HCT116 (cell line): ENCODE data around the gene ARHGAP8. TPM values are rescaled to one million over a fixed set of nuclear protein-coding genes. Genes with fewer than 3 reads are reported as not detected.

Source experiments
- ATAC-seq: fragments of 200-7000 bp; cut with Tn5 transposase; 2 replicates; pipeline ENCODE4 v1.9.1; 2020; ENCODE audit warnings: mild to moderate bottlenecking, moderate library complexity
- BruUV-seq: library from RNA; stranded (reverse); fragments of 400-500 nt; replicated peaks from 2 replicates; lab custom pipeline; 2021; lab: Mats Ljungman, UMichigan
- CTCF ChIA-PET: fragments of 300-600 bp; sonication (Branson Sonifier 250); formaldehyde crosslinking; loops from one replicate; lab custom pipeline; 2021; ENCODE audit warnings: antibody characterized with exemption; lab: Charles Lee
- POLR2A ChIA-PET: fragments of 300-600, 350-600 bp; sonication (Branson Sonifier 250); formaldehyde crosslinking; loops from one replicate; lab custom pipeline; 2021; ENCODE audit warnings: antibody characterized with exemption; lab: Charles Lee
- RAD21 ChIA-PET, 2 experiments: fragments of 300-600 bp; sonication (Branson Sonifier 250); formaldehyde crosslinking; loops; one replicate each; lab custom pipeline; 2023; ENCODE audit warnings: low total read pairs in 2 of 2; ENCODE audit not compliant: uncharacterized antibody in 2 of 2, unreplicated experiment in 2 of 2, low non-redundant PET in 1 of 2; lab: Charles Lee
- DNase-seq: peaks from one replicate; pipeline ENCODE4 v3.0.0-alpha.2; 2010; ENCODE audit warnings: low read depth, low spot score
- H2AFZ ChIP-seq: fragments of 200-600 bp; shearing (Covaris generic), sonication (generic); 2 replicates; pipeline ENCODE4 v1.6.1; 2017; ENCODE audit warnings: low read depth, mixed run types, mixed read lengths, antibody characterized with exemption, low read length; ENCODE audit not compliant: poor library complexity, severe bottlenecking
- H3K27ac ChIP-seq: 2 replicates; pipeline ENCODE4 v1.5.1; 2012; ENCODE audit warnings: low read depth, low read length
- H3K27me3 ChIP-seq: fragments of 200-600 bp; sonication (generic); 2 replicates; pipeline ENCODE4 v1.6.1; 2016; ENCODE audit warnings: mixed run types, low read length, mixed read lengths; ENCODE audit not compliant: insufficient read depth
- H3K36me3 ChIP-seq, 2 experiments: fragments of 200-500 bp in 1 of 2; fragments of 200-600 bp in 1 of 2; sonication (Bioruptor generic) in 1 of 2; sonication (generic) in 1 of 2; 2 replicates each; pipeline versions ENCODE4 v1.5.1 to v1.6.1; 2014 to 2016; ENCODE audit warnings: low read length in 2 of 2, inconsistent platforms in 1 of 2, mixed read lengths in 1 of 2, mixed run types in 1 of 2; ENCODE audit not compliant: insufficient read depth in 2 of 2, control insufficient read depth in 1 of 2
- H3K4me1 ChIP-seq, 2 experiments: fragments of 200-600 bp in 1 of 2; sonication (generic) in 1 of 2; 2 replicates each; pipeline versions ENCODE4 v1.5.1 to v1.6.1; 2012 to 2017; ENCODE audit warnings: low read length in 2 of 2, inconsistent platforms in 1 of 2, mild to moderate bottlenecking in 1 of 2, mixed read lengths in 1 of 2, mixed run types in 1 of 2, moderate library complexity in 1 of 2; ENCODE audit not compliant: insufficient read depth in 2 of 2, control insufficient read depth in 1 of 2
- H3K4me2 ChIP-seq: fragments of 200-600 bp; sonication (generic); 2 replicates; pipeline ENCODE4 v1.6.1; 2017; ENCODE audit warnings: mixed run types, low read length, mixed read lengths
- H3K4me3 ChIP-seq, 2 experiments: fragments of 200-600 bp in 1 of 2; sonication (generic) in 1 of 2; replicated peaks in 1 of 2; 2 replicates each; pipeline ENCODE4 v1.5.1; 2011 to 2016; ENCODE audit warnings: low read length in 2 of 2, control low read depth in 1 of 2, low read depth in 1 of 2, mild to moderate bottlenecking in 1 of 2, mixed read lengths in 1 of 2, mixed run types in 1 of 2
- H3K79me2 ChIP-seq: fragments of 200-600 bp; sonication (generic); 2 replicates; pipeline ENCODE4 v1.6.1; 2017; ENCODE audit warnings: mild to moderate bottlenecking, mixed run types, low read length, moderate library complexity, mixed read lengths; ENCODE audit not compliant: insufficient read depth
- H3K9ac ChIP-seq: fragments of 200-600 bp; sonication (generic); 2 replicates; pipeline ENCODE4 v1.6.1; 2016; ENCODE audit warnings: low read length, mixed read lengths
- H3K9me2 ChIP-seq: fragments of 200-600 bp; sonication (generic), shearing (Covaris generic); 2 replicates; pipeline ENCODE4 v1.6.1; 2017; ENCODE audit warnings: mixed run types, mild to moderate bottlenecking, moderate library complexity; ENCODE audit not compliant: insufficient read depth
- H3K9me3 ChIP-seq, 2 experiments: fragments of 200-500 bp in 1 of 2; fragments of 200-600 bp in 1 of 2; sonication (Bioruptor generic) in 1 of 2; sonication (generic) in 1 of 2; 2 replicates each; pipeline ENCODE4 v1.6.1; 2014 to 2017; ENCODE audit warnings: low read length in 2 of 2, mixed read lengths in 2 of 2, inconsistent platforms in 1 of 2, low read depth in 1 of 2, mild to moderate bottlenecking in 1 of 2, mixed run types in 1 of 2, moderate library complexity in 1 of 2; ENCODE audit not compliant: control insufficient read depth in 1 of 2, insufficient read depth in 1 of 2
- H4K20me1 ChIP-seq: fragments of 200-600 bp; sonication (generic), shearing (Covaris generic); 2 replicates; pipeline ENCODE4 v1.6.1; 2017; ENCODE audit warnings: mixed run types, mild to moderate bottlenecking, moderate library complexity; ENCODE audit not compliant: insufficient read depth
- ATF3 ChIP-seq: IDR thresholded peaks from 2 replicates; pipeline ENCODE4 v1.6.1; 2012
- CEBPB ChIP-seq: IDR thresholded peaks from 2 replicates; pipeline ENCODE4 v1.6.1; 2012; ENCODE audit warnings: low read depth
- CTCF ChIP-seq, 3 experiments: fragments of 200-600 bp in 1 of 3; sonication (generic) in 1 of 3; IDR thresholded peaks in 2 of 3; conservative IDR thresholded peaks in 1 of 3; 2 replicates each; pipeline ENCODE4 v1.5.1; 2012 to 2017; ENCODE audit warnings: low read depth in 2 of 3, low read length in 2 of 3, antibody characterized with exemption in 1 of 3, borderline replicate concordance in 1 of 3, control low read depth in 1 of 3, mild to moderate bottlenecking in 1 of 3, mixed read lengths in 1 of 3, mixed run types in 1 of 3, moderate library complexity in 1 of 3; ENCODE audit not compliant: insufficient read depth in 1 of 3
- EZH2 ChIP-seq: fragments of 200-600 bp; sonication (generic); IDR thresholded peaks from 2 replicates; pipeline ENCODE4 v1.6.1; 2017; ENCODE audit warnings: antibody characterized with exemption, mixed run types
- MAX ChIP-seq: IDR thresholded peaks from 2 replicates; pipeline ENCODE4 v1.6.1; 2012
- POLR2AphosphoS5 ChIP-seq: IDR thresholded peaks from 2 replicates; pipeline ENCODE4 v1.6.1; 2011; ENCODE audit warnings: mild to moderate bottlenecking, low read depth, low read length, moderate library complexity
- RAD21 ChIP-seq: IDR thresholded peaks from 2 replicates; pipeline ENCODE4 v1.6.1; 2012; ENCODE audit warnings: low read depth, mild to moderate bottlenecking
- REST ChIP-seq: IDR thresholded peaks from 2 replicates; pipeline ENCODE4 v1.6.1; 2012; ENCODE audit warnings: low read depth
- SIN3A ChIP-seq: IDR thresholded peaks from 2 replicates; pipeline ENCODE4 v1.6.1; 2012; ENCODE audit warnings: low read depth
- SP1 ChIP-seq: IDR thresholded peaks from 2 replicates; pipeline ENCODE4 v1.6.1; 2012; ENCODE audit warnings: low read depth
- SRF ChIP-seq: IDR thresholded peaks from 2 replicates; pipeline ENCODE4 v1.6.1; 2012; ENCODE audit warnings: low read depth
- TCF7L2 ChIP-seq: IDR thresholded peaks from 2 replicates; pipeline ENCODE4 v1.7.0; 2011; ENCODE audit warnings: borderline replicate concordance, inconsistent platforms; ENCODE audit not compliant: insufficient read depth, insufficient read length; ENCODE audit errors: extremely low read depth
- YY1 ChIP-seq: IDR thresholded peaks from 2 replicates; pipeline ENCODE4 v1.6.1; 2011; ENCODE audit warnings: low read length, low read depth, moderate library complexity, mild to moderate bottlenecking; ENCODE audit not compliant: insufficient replicate concordance; ENCODE audit errors: extremely low read depth
- intact Hi-C: fragments of 100-400 bp; cut with micrococcal nuclease; formaldehyde crosslinking; loops from 2 replicates; pipeline ENCODE4 v1.10.0; 2022
- total RNA-seq: library from RNA; stranded (reverse); gene quantifications from one replicate; pipeline ENCODE4 v1.2.1, GENCODE V29; 2021; ENCODE audit not compliant: unreplicated experiment

The ARHGAP8 gene
- total RNA-seq, 1 experiment from 2014 or later, result 67.5 TPM

GRCh38 chr22:44811141-44811540 is 58.8 kb downstream of the ARHGAP8 start (continued):
- TF ChIP-seq TCF7L2 (no peak), SP1 (no peak), YY1 (no peak), POLR2AphosphoS5 (no peak), SIN3A (no peak), RAD21 (no peak), CTCF (IDR thresholded peaks at IDR 0.05 in 2 of 3, conservative IDR thresholded peaks at IDR 0.05 in 1 of 3; ENCODE audit: borderline replicate concordance in 1 of 3, insufficient read depth in 1 of 3, low read depth in 2 of 3, low read length in 2 of 3) (no peak)

GRCh38 chr22:44813416-44813815 is 61.0 kb downstream of the ARHGAP8 start:
- Histone ChIP-seq H3K27ac (no peak overlapping the region), H2AFZ (no peak overlapping the region), H3K36me3 (peaks cover 0 to 13% of the 10 kb centered on the region in 2 experiments; a peak in 2 of 4 replicates), H3K9me3 (no peaks in the 10 kb centered on the region), H4K20me1 (no peaks in the 10 kb centered on the region), H3K4me2 (no peak overlapping the region), H3K9me2 (no peaks in the 10 kb centered on the region), H3K4me1 (no peaks in the 10 kb centered on the region), H3K4me3 (no peak overlapping the region), H3K9ac (no peak overlapping the region), H3K27me3 (no peaks in the 10 kb centered on the region), H3K79me2 (no peaks in the 10 kb centered on the region)
- no peak for TF ChIP-seq EZH2
- TF ChIP-seq MAX, result no peak
- TF ChIP-seq CEBPB, result no peak
- no peak for TF ChIP-seq ATF3
- TF ChIP-seq SRF, result no peak
- TF ChIP-seq POLR2AphosphoS5, result no peak
- no peak for TF ChIP-seq REST
- TF ChIP-seq RAD21, result no peak
- intact Hi-C loops, result no loop called here
- ChIA-PET CTCF (no interaction called here), RAD21 (no interaction called here), POLR2A (no interaction called here)
- ATAC-seq (no peak), DNase-seq (no peak)
- no TSS peak for BruUV-seq
